Loucy (cell line): ENCODE data around the gene KCNMA1.

Experiments used
- H2AFZ ChIP-seq: fragments of 200-600 bp; sonication (generic); 2 replicates; pipeline ENCODE4 v1.6.0; 2016; ENCODE audit warnings: antibody characterized with exemption, mild to moderate bottlenecking, low read length, moderate library complexity
- H3F3A ChIP-seq: fragments of 200-600 bp; 2 replicates; pipeline ENCODE4 v1.6.0; 2016; ENCODE audit warnings: antibody characterized with exemption, low read depth, mild to moderate bottlenecking
- H3K27me3 ChIP-seq: fragments of 200-600 bp; sonication (generic); 2 replicates; pipeline ENCODE4 v1.6.1; 2014; ENCODE audit warnings: low read length, mild to moderate bottlenecking; ENCODE audit not compliant: insufficient read depth, poor library complexity, severe bottlenecking
- H3K36me3 ChIP-seq: fragments of 200-600 bp; sonication (generic); 2 replicates; pipeline ENCODE4 v1.6.1; 2016; ENCODE audit warnings: low read length; ENCODE audit not compliant: insufficient read depth
- H3K4me1 ChIP-seq: fragments of 200-600 bp; sonication (generic); 2 replicates; pipeline ENCODE4 v1.5.1; 2014; ENCODE audit warnings: low read length, mild to moderate bottlenecking; ENCODE audit not compliant: insufficient read depth, poor library complexity, severe bottlenecking
- H3K4me2 ChIP-seq: fragments of 200-600 bp; sonication (generic); 2 replicates; pipeline ENCODE4 v1.6.0; 2014; ENCODE audit warnings: antibody characterized with exemption, low read length, low read depth, mild to moderate bottlenecking; ENCODE audit not compliant: poor library complexity, severe bottlenecking
- H3K4me3 ChIP-seq: fragments of 200-600 bp; sonication (generic); 2 replicates; pipeline ENCODE4 v1.5.1; 2014; ENCODE audit warnings: low read length, mild to moderate bottlenecking, mixed read lengths; ENCODE audit not compliant: poor library complexity, severe bottlenecking
- H3K79me2 ChIP-seq: fragments of 200-600 bp; sonication (generic); 2 replicates; pipeline ENCODE4 v1.6.1; 2014; ENCODE audit warnings: low read length; ENCODE audit not compliant: insufficient read depth
- H3K9ac ChIP-seq: fragments of 200-600 bp; sonication (generic); 2 replicates; pipeline ENCODE4 v1.6.0; 2014; ENCODE audit warnings: mild to moderate bottlenecking, low read depth, low read length, moderate library complexity; ENCODE audit not compliant: poor library complexity, severe bottlenecking
- H3K9me2 ChIP-seq: fragments of 200-600 bp; sonication (generic); replicated peaks from 2 replicates; pipeline ENCODE4 v1.6.1; 2016; ENCODE audit warnings: low read depth, low read length, mixed read lengths
- H3K9me3 ChIP-seq: fragments of 200-600 bp; sonication (generic); 2 replicates; pipeline ENCODE4 v1.6.1; 2014; ENCODE audit warnings: mild to moderate bottlenecking, antibody characterized with exemption, low read length, low read depth; ENCODE audit not compliant: insufficient read depth
- H4K20me1 ChIP-seq: fragments of 200-600 bp; sonication (generic); 2 replicates; pipeline ENCODE4 v1.6.0; 2014; ENCODE audit warnings: antibody characterized with exemption, low read length, mild to moderate bottlenecking; ENCODE audit not compliant: insufficient read depth, poor library complexity, severe bottlenecking
- EZH2phosphoT487 ChIP-seq: fragments of 200-600 bp; IDR thresholded peaks from 2 replicates; pipeline ENCODE4 v1.6.1; 2018; ENCODE audit warnings: antibody characterized with exemption, mild to moderate bottlenecking, moderate library complexity, borderline replicate concordance
- TF ChIP-seq, protein P1 (sequence below): fragments of 200-600 bp; sonication (generic); conservative IDR thresholded peaks from 2 replicates; pipeline ENCODE4 v1.5.1; 2014; ENCODE audit warnings: mild to moderate bottlenecking, antibody characterized with exemption, low read length

The KCNMA1 gene

GRCh38 chr10:77498829-77499228 lies 138.8 kb downstream of the KCNMA1 start:
- no peak overlapping the region for H3K4me2 ChIP-seq
- H4K20me1 ChIP-seq = no peaks in the 10 kb centered on the region

DNA sequence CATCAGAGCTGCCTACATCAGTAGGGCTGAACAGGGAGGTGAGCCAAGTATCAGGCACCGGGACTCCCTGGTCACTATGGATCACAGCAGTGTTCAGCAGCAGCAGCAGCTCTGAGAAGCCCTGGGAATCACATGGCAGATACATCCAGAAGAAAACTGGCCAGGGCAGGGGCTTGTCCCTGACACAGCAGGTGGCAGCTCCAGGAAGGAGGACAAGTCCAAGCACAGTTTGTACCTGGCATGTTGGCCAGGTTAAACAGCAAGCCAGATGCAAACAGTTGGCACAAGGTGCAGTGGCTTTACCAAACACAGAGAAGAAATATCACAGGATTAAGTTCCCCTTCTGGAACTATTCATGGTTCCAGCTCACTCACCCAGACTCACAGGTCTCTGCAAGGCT lies 139.4 kb downstream of the KCNMA1 start:
- H3F3A ChIP-seq = no peaks in the 10 kb centered on the region
- no peaks in the 10 kb centered on the region for H4K20me1 ChIP-seq
- H3K9me2 ChIP-seq = no peaks in the 10 kb centered on the region
- no peaks in the 10 kb centered on the region for H3K36me3 ChIP-seq
- no peaks in the 10 kb centered on the region for H3K9me3 ChIP-seq
- no peaks in the 10 kb centered on the region for H3K79me2 ChIP-seq
- H3K4me1 ChIP-seq = no peaks in the 10 kb centered on the region
- H3K9ac ChIP-seq = no peak overlapping the region
- no peaks in the 10 kb centered on the region for H3K27me3 ChIP-seq
- no peak overlapping the region for H3K4me3 ChIP-seq
- no peak overlapping the region for H3K4me2 ChIP-seq
- H2AFZ ChIP-seq = no peak overlapping the region
- TF ChIP-seq, protein P1, sequence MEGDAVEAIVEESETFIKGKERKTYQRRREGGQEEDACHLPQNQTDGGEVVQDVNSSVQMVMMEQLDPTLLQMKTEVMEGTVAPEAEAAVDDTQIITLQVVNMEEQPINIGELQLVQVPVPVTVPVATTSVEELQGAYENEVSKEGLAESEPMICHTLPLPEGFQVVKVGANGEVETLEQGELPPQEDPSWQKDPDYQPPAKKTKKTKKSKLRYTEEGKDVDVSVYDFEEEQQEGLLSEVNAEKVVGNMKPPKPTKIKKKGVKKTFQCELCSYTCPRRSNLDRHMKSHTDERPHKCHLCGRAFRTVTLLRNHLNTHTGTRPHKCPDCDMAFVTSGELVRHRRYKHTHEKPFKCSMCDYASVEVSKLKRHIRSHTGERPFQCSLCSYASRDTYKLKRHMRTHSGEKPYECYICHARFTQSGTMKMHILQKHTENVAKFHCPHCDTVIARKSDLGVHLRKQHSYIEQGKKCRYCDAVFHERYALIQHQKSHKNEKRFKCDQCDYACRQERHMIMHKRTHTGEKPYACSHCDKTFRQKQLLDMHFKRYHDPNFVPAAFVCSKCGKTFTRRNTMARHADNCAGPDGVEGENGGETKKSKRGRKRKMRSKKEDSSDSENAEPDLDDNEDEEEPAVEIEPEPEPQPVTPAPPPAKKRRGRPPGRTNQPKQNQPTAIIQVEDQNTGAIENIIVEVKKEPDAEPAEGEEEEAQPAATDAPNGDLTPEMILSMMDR = no peak
- no peak for TF ChIP-seq EZH2phosphoT487

More at GRCh38 chr10:77498829-77499228, 138.8 kb downstream of the KCNMA1 start:
- no peaks in the 10 kb centered on the region for H3K9me3 ChIP-seq
- H3K79me2 ChIP-seq = no peaks in the 10 kb centered on the region
- H2AFZ ChIP-seq = no peak overlapping the region
- no peaks in the 10 kb centered on the region for H3K9me2 ChIP-seq
- H3K27me3 ChIP-seq = no peaks in the 10 kb centered on the region
- no peak overlapping the region for H3K4me3 ChIP-seq
- H3K36me3 ChIP-seq = no peaks in the 10 kb centered on the region
- TF ChIP-seq EZH2phosphoT487 = no peak
- TF ChIP-seq, protein P1 = no peak
- no peaks in the 10 kb centered on the region for H3F3A ChIP-seq
- no peak overlapping the region for H3K9ac ChIP-seq
- no peaks in the 10 kb centered on the region for H3K4me1 ChIP-seq

DNA sequence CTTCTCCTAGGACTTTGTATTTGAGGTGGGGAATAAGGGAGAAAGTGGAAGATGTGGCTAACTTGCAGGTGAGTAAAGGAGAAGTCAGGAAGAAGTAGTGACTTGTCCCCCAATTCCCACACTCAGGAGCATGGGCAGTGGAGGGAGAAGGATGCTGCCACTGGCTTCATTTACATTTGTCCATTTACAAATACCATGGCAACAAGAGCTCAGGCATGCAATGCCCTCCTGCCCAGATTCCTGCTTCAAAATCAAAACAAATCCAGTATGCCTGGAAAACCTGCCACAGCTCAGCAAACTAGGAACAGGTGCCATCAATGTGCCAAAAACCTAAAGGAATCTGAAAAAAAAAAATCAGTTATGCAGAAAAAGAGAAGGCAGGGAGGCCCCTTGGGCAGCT lies 139.9 kb downstream of the KCNMA1 start:
- Histone ChIP-seq H3K9me3 (no peaks in the 10 kb centered on the region), H3K4me3 (no peak overlapping the region), H3K4me1 (no peaks in the 10 kb centered on the region), H3K9me2 (no peaks in the 10 kb centered on the region), H3K27me3 (no peaks in the 10 kb centered on the region), H4K20me1 (no peaks in the 10 kb centered on the region), H3K36me3 (no peaks in the 10 kb centered on the region), H3K79me2 (no peaks in the 10 kb centered on the region), H3K9ac (no peak overlapping the region), H3F3A (no peaks in the 10 kb centered on the region), H3K4me2 (no peak overlapping the region), H2AFZ (no peak overlapping the region)
- no peak for TF ChIP-seq EZH2phosphoT487
- TF ChIP-seq, protein P1 = no peak
